AG20443 (cell line): ENCODE data around the gene ADAMTSL1.
A peak's percentile ranks its signal among the peaks of the same experiment; 100 is the strongest.

Experiments
- DNase-seq: peaks from one replicate; pipeline ENCODE4 v3.0.0; 2012; ENCODE audit warnings: low spot score, mixed read lengths

Gene ADAMTSL1

GRCh38 chr9:18739641-18740318 lies 265.8 kb downstream of the ADAMTSL1 start:
- no peak for DNase-seq

GRCh38 chr9:18741359-18741758 lies 267.4 kb downstream of the ADAMTSL1 start:
- DNase-seq = no peak

- no peak for DNase-seq
Observed at GRCh38 chr9:18741945-18742344, 268.0 kb downstream of the ADAMTSL1 start.

DNA sequence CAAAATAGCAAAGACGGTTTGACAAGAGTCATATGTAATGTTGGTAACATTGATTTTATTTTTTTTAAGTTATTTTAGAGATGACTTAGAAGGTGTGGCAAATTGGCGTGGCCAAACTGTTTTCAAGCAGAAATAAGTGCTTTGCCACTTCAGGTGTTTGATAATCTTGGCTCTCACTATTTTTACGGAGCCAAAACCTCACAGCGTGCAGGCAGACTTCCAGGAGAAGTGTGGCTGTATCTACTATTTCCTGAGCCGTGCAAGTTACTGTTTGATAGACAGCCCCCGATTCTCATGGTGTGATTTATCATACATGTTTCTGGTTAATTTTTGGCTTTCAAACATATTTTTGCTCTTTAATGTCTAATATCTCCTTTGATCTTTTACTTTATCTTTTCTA lies 269.5 kb downstream of the ADAMTSL1 start:
- no peak for DNase-seq

GRCh38 chr9:18743971-18744370 lies 270.0 kb downstream of the ADAMTSL1 start:
- DNase-seq = no peak

DNA sequence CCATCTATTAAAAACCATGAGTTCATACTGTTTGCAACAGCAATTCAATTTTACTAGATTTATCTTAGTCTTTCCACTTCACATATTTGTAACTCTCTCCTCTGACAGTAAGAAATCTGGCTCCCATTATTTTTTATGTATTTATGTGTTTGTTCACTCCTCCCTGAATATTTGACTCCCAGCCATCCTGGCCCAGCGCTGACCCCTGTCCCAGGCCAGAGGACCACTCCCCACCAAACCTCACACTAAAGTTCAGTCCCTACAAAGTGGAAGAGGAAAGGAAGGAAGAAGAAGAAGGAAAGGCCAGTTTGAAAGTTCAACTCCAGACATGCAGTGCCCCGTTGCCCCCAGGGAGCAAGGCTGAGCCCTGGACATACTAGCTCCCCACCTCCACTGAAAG lies 271.8 kb downstream of the ADAMTSL1 start:
- DNase-seq = no peak

GRCh38 chr9:18746631-18747030 lies 272.7 kb downstream of the ADAMTSL1 start:
- DNase-seq = no peak

GRCh38 chr9:18747595-18747994 lies 273.6 kb downstream of the ADAMTSL1 start:
- DNase-seq = peak; percentile 26

DNA sequence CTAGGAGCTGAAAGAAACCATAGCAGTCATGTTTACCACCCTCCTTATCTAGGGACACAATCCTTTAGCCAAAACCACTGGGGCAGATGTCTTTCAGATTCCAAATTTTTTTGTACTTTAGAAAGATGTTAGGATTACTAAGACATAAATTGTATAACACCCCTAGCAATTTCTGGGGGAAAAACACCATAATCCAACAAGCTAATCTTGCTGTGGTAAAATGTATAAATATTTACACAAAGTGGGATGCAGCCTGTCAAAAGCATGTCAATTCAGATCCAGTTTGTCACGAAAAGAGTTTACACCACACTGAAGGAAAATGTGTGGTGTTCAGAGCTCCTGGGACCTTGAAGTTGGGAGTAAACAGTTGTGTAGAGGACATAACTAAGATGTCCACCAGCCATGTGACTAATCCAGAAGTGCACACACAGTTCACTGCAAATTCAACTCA lies 274.3 kb downstream of the ADAMTSL1 start:
- DNase-seq = no peak

GRCh38 chr9:18749711-18750110 lies 275.8 kb downstream of the ADAMTSL1 start:
- no peak for DNase-seq

- no peak for DNase-seq
Observed at GRCh38 chr9:18753904-18754303, 280.0 kb downstream of the ADAMTSL1 start.

DNA sequence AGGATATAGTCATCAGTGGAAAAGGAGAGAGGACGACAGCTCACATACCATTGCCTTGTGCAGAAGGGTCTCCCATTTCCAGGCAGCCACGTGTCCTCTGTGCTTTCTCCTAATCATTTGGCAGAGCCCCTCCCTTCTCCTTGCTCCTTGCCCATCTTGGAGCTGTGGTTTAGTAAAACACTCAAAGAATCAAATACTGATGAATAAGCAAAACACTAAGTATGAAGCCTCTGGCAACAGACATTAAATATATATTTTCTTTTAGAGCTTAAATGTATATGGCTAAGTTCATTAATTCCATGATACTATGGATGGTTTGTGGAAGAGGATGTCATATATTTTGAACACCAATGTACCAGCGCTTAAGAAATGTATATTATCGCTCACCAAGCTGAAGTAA lies 280.6 kb downstream of the ADAMTSL1 start:
- DNase-seq = no peak

DNA sequence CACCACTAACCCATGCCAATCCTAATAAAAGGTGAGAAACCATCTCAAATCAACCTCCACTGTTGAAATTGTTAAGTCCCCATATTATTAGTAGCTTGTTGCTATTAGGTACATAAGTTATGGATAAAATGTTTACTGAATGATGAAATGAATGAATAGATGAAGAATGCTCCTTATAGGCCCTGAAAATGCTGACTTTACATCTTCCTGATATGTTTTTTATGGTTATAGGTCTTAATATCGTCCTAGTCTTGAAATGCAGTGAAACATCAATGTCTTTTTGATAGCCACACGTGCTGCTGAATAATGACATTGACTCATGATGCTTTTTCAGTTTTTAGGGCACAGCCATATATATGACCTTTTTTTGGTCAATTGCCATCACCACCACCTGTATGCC lies 281.3 kb downstream of the ADAMTSL1 start:
- no peak for DNase-seq

- DNase-seq = no peak
Observed at GRCh38 chr9:18756712-18757125, 282.8 kb downstream of the ADAMTSL1 start.

DNA sequence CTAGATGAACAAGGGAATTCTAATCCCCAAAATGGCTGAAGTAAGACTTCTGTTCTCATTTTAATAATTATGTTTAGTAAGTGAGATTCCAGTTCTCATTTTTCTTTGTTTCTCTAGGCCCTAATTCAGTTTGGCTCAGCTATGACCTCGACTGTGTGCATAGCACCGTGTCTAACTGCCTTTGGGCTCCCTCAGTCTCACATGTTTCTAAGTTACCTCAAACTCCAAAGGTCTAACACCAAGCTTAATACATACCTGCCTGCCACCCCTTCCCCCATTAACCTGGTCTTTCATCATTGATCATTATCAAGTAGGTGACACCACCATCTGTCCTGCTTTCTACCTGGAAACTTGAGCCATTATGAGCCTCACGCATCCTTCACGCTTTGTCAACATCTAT lies 285.9 kb downstream of the ADAMTSL1 start:
- no peak for DNase-seq

GRCh38 chr9:18761742-18762300 lies 287.9 kb downstream of the ADAMTSL1 start:
- no peak for DNase-seq

DNA sequence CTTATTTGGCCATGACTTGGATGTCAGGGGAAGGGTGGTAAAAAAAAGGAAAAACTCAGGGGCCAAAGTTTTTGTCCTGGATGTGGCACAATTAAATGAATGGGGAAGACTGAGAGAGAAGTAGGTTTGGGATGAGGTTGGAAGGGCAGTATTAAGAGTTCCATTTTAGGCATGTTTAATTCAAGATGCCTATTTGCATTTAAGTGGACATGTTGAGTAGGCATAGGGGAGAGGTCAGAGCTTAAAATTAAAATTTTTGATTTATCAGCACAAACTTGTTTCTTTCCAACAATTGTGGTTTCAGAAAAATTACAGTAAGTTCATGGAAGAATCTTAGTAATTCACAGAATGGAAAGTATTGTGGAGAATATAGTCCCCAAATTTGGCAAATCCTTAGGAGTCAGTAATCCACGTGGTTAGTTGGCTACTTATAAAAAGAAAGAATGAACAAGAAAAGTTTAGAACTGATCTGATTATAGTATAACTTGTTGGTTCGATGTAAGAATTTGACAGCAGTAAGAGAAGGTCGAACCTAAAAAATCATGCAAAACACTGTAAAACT lies 293.1 kb downstream of the ADAMTSL1 start:
- no peak for DNase-seq

DNA sequence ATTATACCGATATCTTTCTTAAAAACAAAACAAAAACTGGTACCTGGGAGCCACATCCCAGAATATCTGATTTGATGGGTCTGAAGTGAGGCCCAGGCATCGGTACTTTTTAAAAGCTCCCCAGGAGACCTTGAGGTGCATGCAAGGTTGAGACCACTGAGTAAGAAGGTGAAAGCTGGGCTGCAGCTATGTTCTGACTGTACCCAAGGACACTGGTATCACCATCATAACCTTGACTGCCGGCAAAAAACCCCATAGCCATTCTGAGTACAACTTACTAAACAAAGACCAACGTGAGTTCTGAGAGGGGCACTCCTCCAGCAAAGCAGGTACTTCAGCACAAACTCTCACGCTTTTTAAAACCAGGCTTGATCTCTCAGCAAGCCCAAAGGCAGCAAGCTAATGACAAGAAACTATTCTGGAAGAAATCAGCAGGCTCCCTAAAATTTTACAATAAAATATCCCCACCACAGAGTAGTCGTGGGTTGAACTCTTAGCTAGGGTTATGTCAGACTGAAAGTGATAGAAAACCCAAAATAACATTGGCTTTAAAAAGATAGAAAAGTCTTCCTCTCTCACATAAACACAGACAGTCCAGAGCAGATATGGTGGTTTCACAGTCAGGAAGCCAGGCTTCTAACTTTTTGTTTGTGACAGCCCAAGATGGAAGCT lies 295.1 kb downstream of the ADAMTSL1 start:
- no peak for DNase-seq

DNA sequence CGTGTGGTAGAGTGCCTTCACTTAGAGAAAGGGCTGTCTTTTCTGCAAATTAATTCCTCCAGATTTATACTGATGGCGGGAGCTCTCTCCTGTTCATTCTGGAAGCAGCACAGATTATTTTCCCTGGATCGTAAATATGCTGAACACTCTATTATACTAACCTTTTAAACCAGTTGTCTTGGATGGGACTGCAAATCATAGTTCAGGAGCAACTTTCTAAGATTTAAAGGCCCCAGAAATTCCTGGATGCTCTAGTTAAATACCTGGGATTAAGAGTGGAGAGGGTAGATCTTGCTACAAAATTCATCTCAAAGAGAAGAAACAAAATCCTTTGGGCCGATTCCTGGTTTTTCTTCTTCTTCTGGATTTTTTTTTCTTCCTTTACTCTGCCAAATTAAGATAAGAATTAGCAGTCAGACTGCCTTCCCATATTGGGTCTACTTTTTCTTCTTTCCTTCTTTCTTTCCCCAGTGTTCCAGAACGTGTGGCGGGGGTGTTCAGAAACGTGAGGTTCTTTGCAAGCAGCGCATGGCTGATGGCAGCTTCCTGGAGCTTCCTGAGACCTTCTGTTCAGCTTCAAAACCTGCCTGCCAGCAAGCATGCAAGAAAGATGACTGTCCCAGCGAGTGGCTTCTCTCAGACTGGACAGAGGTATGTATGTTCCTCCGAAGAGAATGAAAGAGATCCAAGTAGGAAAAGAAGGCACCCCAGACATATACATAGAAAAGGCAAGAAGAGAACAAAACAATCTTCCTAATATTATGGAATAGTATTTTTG lies 296.4 kb downstream of the ADAMTSL1 start:
- DNase-seq = no peak

DNA sequence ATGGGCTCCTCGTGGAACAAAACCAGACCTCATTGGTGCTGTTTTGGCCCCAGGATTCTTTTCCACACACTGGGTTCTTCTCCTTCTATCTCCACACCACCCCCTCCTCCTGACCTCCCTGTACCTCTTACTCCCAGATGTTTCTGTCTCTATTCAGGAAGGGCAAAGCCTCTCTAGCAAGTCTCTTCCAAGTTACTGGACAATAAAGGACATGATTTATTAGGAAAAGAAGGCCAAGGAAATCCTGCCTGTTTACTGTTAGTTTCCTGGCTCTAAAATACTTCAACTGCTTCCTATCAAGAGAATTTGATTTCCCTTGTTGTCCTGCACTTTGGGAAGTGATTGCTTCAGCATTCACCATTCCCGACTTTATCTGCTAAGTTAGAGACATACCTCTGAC lies 297.1 kb downstream of the ADAMTSL1 start:
- DNase-seq = no peak

DNA sequence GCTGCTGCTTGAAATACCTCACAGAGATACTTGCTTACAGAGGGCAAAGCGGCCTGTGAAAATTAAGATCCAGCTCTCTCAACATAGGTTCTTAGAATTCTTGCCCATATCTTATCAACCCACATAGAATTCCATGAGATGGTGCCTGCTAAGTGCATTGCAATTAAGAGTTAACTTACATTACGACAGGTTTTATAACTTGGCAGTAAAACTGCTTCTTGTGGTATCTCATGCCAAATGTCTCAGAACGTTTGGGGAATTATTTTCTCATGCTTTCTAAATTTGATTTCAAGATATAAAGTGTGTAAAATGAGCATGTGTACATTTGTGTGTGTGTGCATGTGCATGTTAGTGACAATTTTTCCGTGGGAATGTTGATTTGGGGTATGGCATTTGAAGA lies 297.8 kb downstream of the ADAMTSL1 start:
- DNase-seq = no peak

DNA sequence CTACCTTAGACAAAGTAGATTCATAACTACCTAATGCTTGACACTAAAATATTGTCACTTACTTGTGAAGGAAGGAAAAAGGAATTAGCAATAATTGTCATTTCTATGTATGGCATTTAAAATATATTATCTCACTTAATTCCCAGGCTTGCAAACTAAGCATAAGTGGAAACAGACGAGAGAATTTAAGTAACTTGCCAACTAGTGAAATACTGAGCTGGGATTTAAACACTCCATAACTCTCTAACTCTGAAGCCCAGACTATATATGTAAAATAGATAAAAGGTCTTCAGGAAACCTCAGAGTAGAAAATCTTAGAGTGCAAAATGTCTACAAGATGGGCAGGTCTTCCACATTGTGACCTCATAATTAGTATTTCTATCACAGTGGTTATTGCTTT lies 301.3 kb downstream of the ADAMTSL1 start:
- DNase-seq = no peak
